AG08396 (cell line): ENCODE data around the gene BAK1.
"Not testable (repeated sequence)": the region's sequence is repeated elsewhere in the genome, so short reads cannot be mapped to it uniquely, and the experiment has no call there.

ENCODE experiments used
- DNase-seq: peaks from one replicate; pipeline ENCODE4 v3.0.0; 2012; ENCODE audit warnings: low spot score, mixed read lengths

The BAK1 gene

GRCh38 chr6:33551538-33551937, 28.5 kb downstream of the BAK1 start:
- no peak for DNase-seq

- no peak for DNase-seq
Observed at GRCh38 chr6:33549896-33550295, 30.2 kb downstream of the BAK1 start.

- no peak for DNase-seq
Observed at GRCh38 chr6:33549196-33549595, 30.9 kb downstream of the BAK1 start.

- DNase-seq: no peak
Observed at GRCh38 chr6:33547499-33547898, 32.6 kb downstream of the BAK1 start.

- DNase-seq: no peak
Observed at GRCh38 chr6:33546766-33547165, 33.3 kb downstream of the BAK1 start.

GRCh38 chr6:33545292-33545691, 34.8 kb downstream of the BAK1 start:
- DNase-seq: not testable (repeated sequence)

GRCh38 chr6:33543116-33543515, 37.0 kb downstream of the BAK1 start:
- DNase-seq: no peak

- no peak for DNase-seq
Observed at GRCh38 chr6:33540768-33541167, 39.3 kb downstream of the BAK1 start.

GRCh38 chr6:33534702-33535101, 45.4 kb downstream of the BAK1 start:
- no peak for DNase-seq

GRCh38 chr6:33533163-33533869, 46.8 kb downstream of the BAK1 start:
- not testable (repeated sequence) for DNase-seq

- DNase-seq: not testable (repeated sequence)
Observed at GRCh38 chr6:33532431-33532830, 47.6 kb downstream of the BAK1 start.

GRCh38 chr6:33530617-33531016, 49.5 kb downstream of the BAK1 start:
- DNase-seq: not testable (repeated sequence)
